ENCODE measurements around the gene ZFAND6. TPM values are rescaled to one million over a fixed set of nuclear protein-coding genes. Genes with fewer than 3 reads are reported as not detected.
"Not testable (repeated sequence)": the region's sequence is repeated elsewhere in the genome, so short reads cannot be mapped to it uniquely, and the experiment has no call there.

Gene ZFAND6
- total and polyA plus RNA-seq, 4 donors: 47.6 to 102 (median 82.4) TPM

DNA sequence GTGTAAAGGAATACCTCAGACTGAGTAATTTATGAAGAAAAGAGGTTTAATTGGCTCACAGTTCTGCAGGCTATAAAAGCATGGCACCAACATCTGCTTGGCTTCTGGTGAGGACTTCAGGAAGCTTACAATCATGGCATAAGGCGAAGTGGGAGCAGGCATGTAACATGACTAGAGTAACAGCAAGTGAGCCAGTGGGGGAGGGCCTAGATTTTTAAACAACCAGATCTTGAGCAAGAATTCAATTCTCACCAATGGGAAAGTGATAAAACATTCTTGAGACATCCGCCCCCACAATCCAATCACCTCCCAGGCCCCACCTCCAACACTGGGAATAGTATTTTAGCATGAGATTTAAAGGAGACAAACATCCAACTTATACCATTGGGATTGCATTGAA is 44.3 kb upstream of the ZFAND6 start (continued):
- TF ChIP-seq JUND (IDR thresholded peaks at IDR 0.05): no peak
- TF ChIP-seq, protein P1, sequence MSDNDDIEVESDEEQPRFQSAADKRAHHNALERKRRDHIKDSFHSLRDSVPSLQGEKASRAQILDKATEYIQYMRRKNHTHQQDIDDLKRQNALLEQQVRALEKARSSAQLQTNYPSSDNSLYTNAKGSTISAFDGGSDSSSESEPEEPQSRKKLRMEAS (IDR thresholded peaks at IDR 0.05): no peak

DNA sequence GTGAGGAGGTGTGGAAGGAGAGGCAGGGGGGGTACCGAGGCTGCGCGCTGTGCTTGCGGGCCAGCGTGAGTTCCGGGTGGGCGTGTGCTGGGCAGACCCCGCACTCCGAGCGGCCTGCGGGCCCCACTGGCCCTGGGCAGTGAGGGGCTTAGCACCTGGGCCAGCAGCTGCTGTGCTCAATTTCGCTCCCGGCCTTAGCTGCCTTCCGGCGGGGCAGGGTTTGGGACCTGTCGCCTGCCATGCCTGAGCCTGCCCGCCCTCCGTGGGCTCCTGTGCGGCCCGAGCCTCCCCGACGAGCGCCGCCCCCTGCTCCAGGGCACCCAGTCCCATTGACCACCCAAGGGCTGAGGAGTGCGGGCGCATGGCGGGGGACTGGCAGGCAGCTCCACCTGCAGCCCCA is 43.0 kb upstream of the ZFAND6 start:
- H3K9me3 ChIP-seq (ENCODE audit: control insufficient read depth in 4 of 4, low read length in 3 of 4); H3K27ac ChIP-seq (ENCODE audit: low read depth in 1 of 2, low read length in 2 of 2); H3K9ac ChIP-seq (ENCODE audit: low read depth in 1 of 2, low read length in 2 of 2); DNase-seq (ENCODE audit: low spot score); H3K36me3 ChIP-seq (ENCODE audit: control insufficient read depth in 4 of 4, insufficient read depth in 3 of 4, low read depth in 1 of 4, low read length in 3 of 4); H3K4me3 ChIP-seq (ENCODE audit: low read depth in 1 of 3, low read length in 3 of 3); H3K27me3 ChIP-seq (ENCODE audit: control insufficient read depth in 4 of 4, insufficient read depth in 4 of 4, low read length in 3 of 4); H3K4me1 ChIP-seq (ENCODE audit: control insufficient read depth in 4 of 4, insufficient read depth in 4 of 4, low read length in 3 of 4): not testable (repeated sequence)
- WGBS: 98% methylated on average over 27 of the region's 27 CpGs

- DNase-seq (ENCODE audit: low spot score); H3K9ac ChIP-seq (ENCODE audit: low read depth in 1 of 2, low read length in 2 of 2); H3K9me3 ChIP-seq (ENCODE audit: control insufficient read depth in 4 of 4, low read length in 3 of 4); H3K36me3 ChIP-seq (ENCODE audit: control insufficient read depth in 4 of 4, insufficient read depth in 3 of 4, low read depth in 1 of 4, low read length in 3 of 4); H3K4me3 ChIP-seq (ENCODE audit: low read depth in 1 of 3, low read length in 3 of 3); H3K27me3 ChIP-seq (ENCODE audit: control insufficient read depth in 4 of 4, insufficient read depth in 4 of 4, low read length in 3 of 4); H3K4me1 ChIP-seq (ENCODE audit: control insufficient read depth in 4 of 4, insufficient read depth in 4 of 4, low read length in 3 of 4); H3K27ac ChIP-seq (ENCODE audit: low read depth in 1 of 2, low read length in 2 of 2): not testable (repeated sequence)
- WGBS: 89% methylated on average over 8 of the region's 8 CpGs
These were observed 42.3 kb upstream of the ZFAND6 start for GRCh38 chr15:80017139-80017538.

- WGBS: 94% methylated on average over 8 of the region's 8 CpGs
- Histone ChIP-seq H3K36me3 (ENCODE audit: control insufficient read depth in 4 of 4, insufficient read depth in 3 of 4, low read depth in 1 of 4, low read length in 3 of 4) (no peaks in the 10 kb centered on the region), H3K27ac (ENCODE audit: low read depth in 1 of 2, low read length in 2 of 2) (no peak overlapping the region), H3K9ac (ENCODE audit: low read depth in 1 of 2, low read length in 2 of 2) (no peak overlapping the region), H3K27me3 (ENCODE audit: control insufficient read depth in 4 of 4, insufficient read depth in 4 of 4, low read length in 3 of 4) (no peaks in the 10 kb centered on the region), H3K4me1 (ENCODE audit: control insufficient read depth in 4 of 4, insufficient read depth in 4 of 4, low read length in 3 of 4) (no peaks in the 10 kb centered on the region), H3K4me3 (ENCODE audit: low read depth in 1 of 3, low read length in 3 of 3) (no peak overlapping the region), H3K9me3 (ENCODE audit: control insufficient read depth in 4 of 4, low read length in 3 of 4) (no peaks in the 10 kb centered on the region)
- TF ChIP-seq, protein P1 (IDR thresholded peaks at IDR 0.05): no peak
- no peak for TF ChIP-seq REST (IDR thresholded peaks at IDR 0.05)
- TF ChIP-seq RXRA (IDR thresholded peaks at IDR 0.05): no peak
- no peak for TF ChIP-seq HNF4A (conservative IDR thresholded peaks at IDR 0.05)
- no peak for TF ChIP-seq YY1 (IDR thresholded peaks at IDR 0.05)
- TF ChIP-seq FOXA2 (IDR thresholded peaks at IDR 0.05): no peak
- no peak for DNase-seq (ENCODE audit: low spot score)
These were observed 40.2 kb upstream of the ZFAND6 start for GRCh38 chr15:80019168-80019745.

- not testable (repeated sequence) for H3K27me3 ChIP-seq (ENCODE audit: control insufficient read depth in 4 of 4, insufficient read depth in 4 of 4, low read length in 3 of 4); H3K27ac ChIP-seq (ENCODE audit: low read depth in 1 of 2, low read length in 2 of 2); H3K9ac ChIP-seq (ENCODE audit: low read depth in 1 of 2, low read length in 2 of 2); H3K4me1 ChIP-seq (ENCODE audit: control insufficient read depth in 4 of 4, insufficient read depth in 4 of 4, low read length in 3 of 4); H3K36me3 ChIP-seq (ENCODE audit: control insufficient read depth in 4 of 4, insufficient read depth in 3 of 4, low read depth in 1 of 4, low read length in 3 of 4); H3K4me3 ChIP-seq (ENCODE audit: low read depth in 1 of 3, low read length in 3 of 3); DNase-seq (ENCODE audit: low spot score); H3K9me3 ChIP-seq (ENCODE audit: control insufficient read depth in 4 of 4, low read length in 3 of 4)
- 94% methylated on average over 6 of the region's 6 CpGs for WGBS
These were observed 39.3 kb upstream of the ZFAND6 start for GRCh38 chr15:80020149-80020548.

All from liver (tissue), 9 donors.